ENCODE data around the gene BIRC6. TPM values are rescaled to one million over a fixed set of nuclear protein-coding genes. Genes with fewer than 3 reads are reported as not detected.
"Not testable (repeated sequence)": the region's sequence is repeated elsewhere in the genome, so short reads cannot be mapped to it uniquely, and the experiment has no call there.

BIRC6 gene
- total and polyA plus RNA-seq, 8 donors = 71.6 to 94.6 (median 80.9) TPM

GRCh38 chr2:32626639-32627221 is 269.9 kb downstream of the BIRC6 start:
- no peaks in the 10 kb centered on the region for H3K27me3 ChIP-seq
- DNase-seq = no peak
- H3K9me3 ChIP-seq = no peaks in the 10 kb centered on the region
- intact Hi-C loops (cut with DNase I) = no loop called here
- no peak overlapping the region for H3K4me3 ChIP-seq
- ATAC-seq = no peak
- peaks cover 0 to 26% of the 10 kb centered on the region in 2 donors for H3K36me3 ChIP-seq
- no peak for TF ChIP-seq CTCF (IDR thresholded peaks at IDR 0.05)
- no peak overlapping the region for H3K27ac ChIP-seq
- H3K4me1 ChIP-seq = peaks cover 6 to 9% of the 10 kb centered on the region in 2 donors

GRCh38 chr2:32627441-32627813 is 270.6 kb downstream of the BIRC6 start:
- no peaks in the 10 kb centered on the region for H3K9me3 ChIP-seq
- peaks cover 0 to 23% of the 10 kb centered on the region in 2 donors for H3K36me3 ChIP-seq
- no peaks in the 10 kb centered on the region for H3K27me3 ChIP-seq
- H3K27ac ChIP-seq = peak overlapping the region in 1 of 2 donors; percentile 69
- intact Hi-C loops (cut with DNase I) = no loop called here
- H3K4me3 ChIP-seq = peak overlapping the region; percentile 74 to 90
- TF ChIP-seq CTCF (IDR thresholded peaks at IDR 0.05) = no peak
- DNase-seq (peak in 2 of 4 donors; percentile 35 to 43), ATAC-seq (peak; percentile 67)
- H3K4me1 ChIP-seq = peaks cover 6 to 9% of the 10 kb centered on the region in 2 donors

- TF ChIP-seq CTCF (IDR thresholded peaks at IDR 0.05) = no peak
- Histone ChIP-seq H3K4me3 (peak within 1 kb of the TSS; percentile 74 to 90), H3K9me3 (no peaks in the 10 kb centered on the region), H3K36me3 (peaks cover 0 to 18% of the 10 kb centered on the region in 2 donors), H3K27ac (peak within 1 kb of the TSS in 1 of 2 donors; percentile 69), H3K4me1 (peaks cover 6 to 9% of the 10 kb centered on the region in 2 donors), H3K27me3 (no peaks in the 10 kb centered on the region)
- intact Hi-C loops (cut with DNase I) = no loop called here
- peak; percentile 89 to 97 (median 96) for DNase-seq
- peak; percentile 100 for ATAC-seq
Measured at GRCh38 chr2:32627814-32628579, 271.2 kb downstream of the BIRC6 start, which contains the start of gene TTC27. TSS of gene TTC27 (plus strand) at chr2:32628050. CDS start at chr2:32628293, 243 bp downstream.

- DNase-seq = no peak
- Histone ChIP-seq H3K36me3 (peaks cover 0 to 50% of the 10 kb centered on the region in 2 donors), H3K9me3 (no peaks in the 10 kb centered on the region), H3K27ac (no peak overlapping the region), H3K27me3 (no peaks in the 10 kb centered on the region), H3K4me1 (peaks cover 6 to 9% of the 10 kb centered on the region in 2 donors), H3K4me3 (no peak overlapping the region)
- intact Hi-C loops (cut with DNase I) = no loop called here
- TF ChIP-seq CTCF (IDR thresholded peaks at IDR 0.05) = no peak
- ATAC-seq = no peak
Measured at GRCh38 chr2:32632089-32632488, 275.3 kb downstream of the BIRC6 start.

- ATAC-seq = no peak
- intact Hi-C loops (cut with DNase I) = no loop called here
- Histone ChIP-seq H3K9me3 (no peaks in the 10 kb centered on the region), H3K27ac (no peak overlapping the region), H3K4me1 (peaks cover 6 to 9% of the 10 kb centered on the region in 2 donors), H3K27me3 (no peaks in the 10 kb centered on the region), H3K4me3 (no peak overlapping the region), H3K36me3 (peaks cover 0 to 60% of the 10 kb centered on the region in 2 donors)
- DNase-seq = no peak
- TF ChIP-seq CTCF (IDR thresholded peaks at IDR 0.05) = no peak
Measured at GRCh38 chr2:32633040-32633439, 276.2 kb downstream of the BIRC6 start.

- H3K4me1 ChIP-seq; H3K27me3 ChIP-seq; intact Hi-C loops (cut with DNase I); H3K9me3 ChIP-seq; ATAC-seq; H3K4me3 ChIP-seq; H3K27ac ChIP-seq: not testable (repeated sequence)
- H3K36me3 ChIP-seq = peaks cover 0 to 95% of the 10 kb centered on the region in 2 donors
- peak in 1 of 4 donors; percentile 54 for DNase-seq
Measured at GRCh38 chr2:32638548-32638947, 281.7 kb downstream of the BIRC6 start.
